Astrocyte of the spinal cord (primary cell): ENCODE data around the gene PLEKHA6.

Experiments
- DNase-seq: peaks from one replicate; pipeline ENCODE4 v3.0.0; 2011; ENCODE audit warnings: low read depth, low spot score
- H3K4me3 ChIP-seq: 2 replicates; pipeline ENCODE4 v1.5.1; 2011; ENCODE audit warnings: low read depth, mild to moderate bottlenecking, low read length, moderate library complexity
- in situ Hi-C: cut with HindIII; loops from 2 replicates; pipeline ENCODE4 v1.10.0; 2017; ENCODE audit warnings: low sequenced_read_pairs
- TF ChIP-seq, protein P1 (sequence below): IDR thresholded peaks from 2 replicates; pipeline ENCODE4 v1.5.1; 2012; ENCODE audit warnings: low read depth, mild to moderate bottlenecking, low read length, inconsistent platforms

Gene PLEKHA6

DNA sequence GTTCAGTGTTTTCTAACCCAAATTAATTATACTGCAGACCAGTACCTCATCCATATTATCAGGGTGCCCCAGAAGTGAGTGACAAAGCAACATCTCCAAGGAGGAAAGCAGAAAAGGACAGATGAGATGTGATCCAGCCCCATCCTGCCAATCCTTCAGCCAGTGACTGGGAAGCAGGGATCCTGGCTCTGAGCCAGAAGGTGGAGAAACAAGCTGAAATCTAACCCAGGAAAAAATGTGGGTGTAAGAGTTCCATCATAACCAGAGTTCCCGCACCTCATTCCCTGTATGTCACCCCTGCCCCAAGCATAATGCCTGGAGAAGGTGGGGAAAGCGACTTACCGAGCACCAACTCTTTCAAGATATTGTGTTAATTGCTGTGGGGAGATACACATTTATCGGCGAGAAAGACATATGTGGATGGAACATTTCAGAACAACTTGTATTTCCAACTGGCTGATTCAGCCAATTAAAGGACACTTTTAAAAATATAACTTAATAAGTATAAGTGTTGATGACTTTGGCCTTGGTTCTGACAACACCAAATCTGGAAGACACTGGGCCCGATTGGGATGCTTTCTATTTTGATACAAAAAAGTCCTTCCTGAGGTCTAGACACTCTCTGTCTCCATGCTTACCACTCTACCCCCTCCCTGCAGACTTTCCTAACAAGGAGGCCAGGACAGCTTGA is 14.9 kb downstream of the PLEKHA6 start:
- H3K4me3 ChIP-seq = no peak overlapping the region
- DNase-seq = no peak
- TF ChIP-seq, protein P1, sequence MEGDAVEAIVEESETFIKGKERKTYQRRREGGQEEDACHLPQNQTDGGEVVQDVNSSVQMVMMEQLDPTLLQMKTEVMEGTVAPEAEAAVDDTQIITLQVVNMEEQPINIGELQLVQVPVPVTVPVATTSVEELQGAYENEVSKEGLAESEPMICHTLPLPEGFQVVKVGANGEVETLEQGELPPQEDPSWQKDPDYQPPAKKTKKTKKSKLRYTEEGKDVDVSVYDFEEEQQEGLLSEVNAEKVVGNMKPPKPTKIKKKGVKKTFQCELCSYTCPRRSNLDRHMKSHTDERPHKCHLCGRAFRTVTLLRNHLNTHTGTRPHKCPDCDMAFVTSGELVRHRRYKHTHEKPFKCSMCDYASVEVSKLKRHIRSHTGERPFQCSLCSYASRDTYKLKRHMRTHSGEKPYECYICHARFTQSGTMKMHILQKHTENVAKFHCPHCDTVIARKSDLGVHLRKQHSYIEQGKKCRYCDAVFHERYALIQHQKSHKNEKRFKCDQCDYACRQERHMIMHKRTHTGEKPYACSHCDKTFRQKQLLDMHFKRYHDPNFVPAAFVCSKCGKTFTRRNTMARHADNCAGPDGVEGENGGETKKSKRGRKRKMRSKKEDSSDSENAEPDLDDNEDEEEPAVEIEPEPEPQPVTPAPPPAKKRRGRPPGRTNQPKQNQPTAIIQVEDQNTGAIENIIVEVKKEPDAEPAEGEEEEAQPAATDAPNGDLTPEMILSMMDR = no peak
- in situ Hi-C loops = no loop called here

DNA sequence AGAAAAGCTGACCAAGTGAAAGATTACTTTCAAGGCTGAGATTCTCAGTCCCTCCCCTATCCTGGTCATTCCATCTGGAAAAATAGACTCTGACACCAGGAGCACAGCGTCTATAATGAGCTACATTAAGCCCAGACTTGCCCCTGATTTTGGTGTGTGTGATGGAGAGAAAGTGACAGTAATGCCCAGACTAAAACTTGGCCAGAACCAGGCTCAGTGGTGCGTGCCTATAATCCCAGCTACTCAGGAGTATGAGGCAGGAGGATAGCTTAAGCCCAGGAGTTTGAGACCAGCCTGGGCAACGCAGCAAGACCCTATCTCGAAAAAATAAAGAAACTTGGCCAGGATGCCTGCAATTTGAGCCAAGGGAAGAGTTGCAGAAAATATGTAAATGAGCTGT is 15.9 kb downstream of the PLEKHA6 start:
- DNase-seq = no peak
- in situ Hi-C loops = no loop called here
- no peak overlapping the region for H3K4me3 ChIP-seq
- TF ChIP-seq, protein P1 = no peak

DNA sequence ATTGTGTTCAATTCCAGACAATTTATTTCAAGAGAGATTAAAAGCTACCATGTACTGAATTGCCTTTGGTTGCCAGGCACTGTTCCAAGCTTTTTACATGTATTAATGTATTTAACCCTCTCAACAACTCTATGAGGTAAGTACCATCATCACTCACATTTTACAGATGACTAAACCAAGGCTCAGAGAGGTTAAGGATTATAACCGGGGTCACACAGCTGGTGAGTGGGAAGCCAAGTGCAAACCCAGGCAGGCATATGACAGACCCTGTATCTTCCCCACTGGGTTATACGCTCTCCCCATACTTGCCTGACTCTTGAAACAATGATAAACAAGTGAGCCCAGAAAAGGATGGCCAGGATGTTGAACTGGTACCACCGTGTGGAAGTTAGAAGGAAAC is 16.5 kb downstream of the PLEKHA6 start:
- in situ Hi-C loops = no loop called here
- H3K4me3 ChIP-seq = no peak overlapping the region
- DNase-seq = no peak
- TF ChIP-seq, protein P1 = no peak

DNA sequence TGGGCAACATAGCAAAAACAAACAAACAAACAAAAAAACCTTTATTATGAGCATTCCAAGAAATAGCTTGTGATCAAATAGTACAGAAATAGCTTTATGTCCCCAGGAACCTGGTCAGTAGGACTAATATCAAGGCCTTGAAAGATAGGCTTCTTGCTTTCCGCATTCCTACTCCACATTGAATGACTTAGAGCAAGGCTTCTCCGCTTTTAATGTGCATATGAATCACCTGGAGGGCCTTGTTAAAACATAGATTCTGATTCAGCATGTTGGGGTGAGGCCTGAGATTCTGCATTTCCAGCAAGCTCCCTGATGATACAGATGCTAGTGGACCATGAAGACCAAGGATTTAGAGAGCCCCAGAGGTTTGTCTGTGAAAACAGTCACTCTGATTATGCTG is 17.4 kb downstream of the PLEKHA6 start:
- in situ Hi-C loops = no loop called here
- TF ChIP-seq, protein P1 = no peak
- DNase-seq = no peak
- no peak overlapping the region for H3K4me3 ChIP-seq

DNA sequence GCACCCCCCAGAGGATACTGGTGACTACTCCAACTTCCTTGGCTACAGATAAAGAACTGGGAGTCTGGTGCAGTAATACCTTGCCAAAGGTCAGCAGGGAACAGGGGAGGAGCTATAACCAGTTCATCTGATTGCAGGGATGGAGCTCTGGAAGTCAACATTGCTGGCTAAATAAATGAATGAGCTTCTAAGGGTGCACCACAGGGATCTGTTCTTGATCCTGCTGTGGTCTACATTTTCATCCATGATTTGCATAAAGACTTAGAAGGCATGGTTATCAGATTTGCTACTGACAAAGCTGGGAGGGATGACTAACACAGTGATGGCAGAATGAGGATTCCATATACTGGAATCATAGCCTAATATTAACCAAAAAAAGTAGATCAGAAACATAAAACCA is 18.3 kb downstream of the PLEKHA6 start:
- DNase-seq = peak; percentile 39
- no peak overlapping the region for H3K4me3 ChIP-seq
- in situ Hi-C loops = no loop called here
- TF ChIP-seq, protein P1 = no peak

DNA sequence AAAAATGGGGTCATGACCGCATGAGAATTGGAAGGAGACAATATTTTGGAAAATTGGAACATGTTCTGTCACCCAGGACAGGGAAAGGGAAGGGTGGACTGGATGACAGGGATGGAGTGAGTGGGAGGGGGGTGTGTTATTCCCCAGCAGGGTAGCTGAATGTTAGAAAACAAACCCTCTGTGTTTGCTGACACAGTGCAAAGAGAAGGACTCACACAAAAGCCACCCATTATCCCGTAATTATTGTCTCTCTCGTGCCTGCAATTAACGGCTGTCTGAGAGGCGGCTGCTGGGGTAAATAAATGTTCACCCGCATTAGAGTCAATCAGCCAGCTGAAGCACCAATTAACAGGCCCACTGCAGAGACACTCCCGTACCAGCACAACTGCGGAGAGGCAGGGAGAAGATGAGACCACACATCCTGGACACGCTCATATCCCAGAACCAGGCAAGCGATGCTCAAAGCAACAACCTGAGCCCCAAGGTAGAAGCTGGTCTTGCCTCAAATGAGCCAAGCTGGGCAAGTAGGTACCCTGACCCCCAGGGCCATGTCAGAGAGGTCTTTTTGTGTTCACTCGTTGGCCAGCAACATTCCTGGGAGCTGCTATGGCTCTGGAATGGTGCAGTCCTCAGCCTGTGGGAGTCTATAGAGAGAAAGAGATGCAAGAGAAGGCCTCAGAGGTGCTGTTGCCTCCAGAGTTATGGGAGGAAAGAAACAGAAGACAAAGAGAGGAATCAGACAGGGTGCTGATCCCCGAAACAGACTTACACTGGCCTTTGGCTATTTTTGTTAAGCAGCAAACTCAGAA is 19.4 kb downstream of the PLEKHA6 start:
- TF ChIP-seq, protein P1 = no peak
- no peak for DNase-seq
- H3K4me3 ChIP-seq = no peak overlapping the region
- in situ Hi-C loops = no loop called here
